Measurements from ENCODE around the gene GPN2. TPM values are rescaled to one million over a fixed set of nuclear protein-coding genes. Genes with fewer than 3 reads are reported as not detected.

Gene GPN2
- polyA plus RNA-seq, 1 donor (not counting 4 experiments of a cell fraction or from before 2014, with no cell fraction given), result 31.9 TPM

DNA sequence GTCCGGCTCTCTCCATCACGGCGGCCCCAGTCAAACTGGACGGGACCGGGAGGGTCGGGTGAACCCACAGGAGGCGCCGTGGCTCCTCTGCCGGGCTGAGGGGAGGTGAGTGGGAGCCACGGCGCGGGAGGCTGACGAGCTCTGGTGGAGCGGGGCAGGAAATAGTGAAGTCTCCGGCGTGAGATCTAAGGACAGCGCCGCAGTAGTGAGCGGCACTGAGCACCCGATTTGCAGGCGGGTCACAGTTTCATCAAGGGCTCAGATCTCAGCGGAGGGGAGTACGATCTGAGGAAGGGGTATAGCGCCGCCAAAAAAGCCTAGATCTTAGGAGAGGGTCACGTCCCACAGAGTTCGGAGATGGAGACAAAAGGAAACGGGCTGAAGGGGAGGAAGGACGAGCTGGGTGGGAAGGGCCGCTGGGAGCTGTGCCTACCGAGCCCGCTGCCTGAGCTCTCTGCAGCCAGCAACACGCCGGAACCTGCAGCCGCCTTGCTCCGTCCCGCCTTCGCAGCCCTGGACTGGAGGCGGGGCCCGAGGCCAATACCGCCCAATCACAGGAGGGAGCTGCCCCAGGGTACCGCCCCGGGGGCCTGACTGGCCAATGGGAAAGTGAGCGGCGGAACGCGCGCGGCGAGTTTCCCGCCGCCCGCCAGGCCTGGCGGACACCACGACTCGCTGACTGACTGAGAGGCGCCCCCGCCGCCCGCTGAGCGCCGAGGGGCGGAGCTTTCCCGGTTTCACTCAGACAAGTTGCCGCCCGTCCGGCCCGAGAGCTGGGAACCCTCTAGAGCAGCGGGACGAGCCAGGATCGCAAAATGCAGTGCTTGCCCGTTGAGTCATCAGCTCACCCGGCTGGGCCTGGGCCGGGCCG lies 25.2 kb downstream of the GPN2 start:
- Histone ChIP-seq H3K4me2 (ENCODE audit: control insufficient read depth, extremely low read depth, insufficient read depth, low read depth, low read length) (peak overlapping the region; percentile 79), H3K9ac (ENCODE audit: control insufficient read depth, extremely low read depth, insufficient read depth, low read length) (peak overlapping the region; percentile 99), H4K20me1 (ENCODE audit: control insufficient read depth, extremely low read depth, insufficient read depth, low read length) (peaks cover 4% of the 10 kb centered on the region), H3K4me3 (ENCODE audit: control insufficient read depth in 2 of 3, extremely low read depth in 1 of 3, insufficient read depth in 2 of 3, low read depth in 1 of 3, low read length in 3 of 3) (peak overlapping the region; percentile 56 to 98 (median 93)), H3K9me1 (ENCODE audit: control insufficient read depth, extremely low read depth, insufficient read depth, low read length) (no peaks in the 10 kb centered on the region), H3K4me1 (ENCODE audit: control insufficient read depth, extremely low read depth, insufficient read depth, low read length) (peaks cover 40% of the 10 kb centered on the region), H3K79me2 (ENCODE audit: control insufficient read depth, insufficient read depth, low read length) (peaks cover 17% of the 10 kb centered on the region), H3K36me3 (ENCODE audit: control insufficient read depth in 2 of 2, extremely low read depth in 1 of 2, insufficient read depth in 2 of 2, low read length in 2 of 2) (peaks cover 1 to 5% of the 10 kb centered on the region in 2 experiments), H3K9me3 (ENCODE audit: control insufficient read depth, low read depth, low read length) (peaks cover 2% of the 10 kb centered on the region), H3K27ac (ENCODE audit: control insufficient read depth, insufficient read depth, low read length) (peak overlapping the region; percentile 100), H2AFZ (ENCODE audit: control insufficient read depth, low read length) (no peak overlapping the region), H3K27me3 (ENCODE audit: control insufficient read depth, extremely low read depth, insufficient read depth, low read length) (no peaks in the 10 kb centered on the region)
- dilution Hi-C loops (cut with MboI; ENCODE audit: extremely low pct_ligation_motif_present, low sequenced_read_pairs), result no loop called here
- no peak for TF ChIP-seq EZH2 (IDR thresholded peaks at IDR 0.05; ENCODE audit: low read length)
- TF ChIP-seq, protein P1, sequence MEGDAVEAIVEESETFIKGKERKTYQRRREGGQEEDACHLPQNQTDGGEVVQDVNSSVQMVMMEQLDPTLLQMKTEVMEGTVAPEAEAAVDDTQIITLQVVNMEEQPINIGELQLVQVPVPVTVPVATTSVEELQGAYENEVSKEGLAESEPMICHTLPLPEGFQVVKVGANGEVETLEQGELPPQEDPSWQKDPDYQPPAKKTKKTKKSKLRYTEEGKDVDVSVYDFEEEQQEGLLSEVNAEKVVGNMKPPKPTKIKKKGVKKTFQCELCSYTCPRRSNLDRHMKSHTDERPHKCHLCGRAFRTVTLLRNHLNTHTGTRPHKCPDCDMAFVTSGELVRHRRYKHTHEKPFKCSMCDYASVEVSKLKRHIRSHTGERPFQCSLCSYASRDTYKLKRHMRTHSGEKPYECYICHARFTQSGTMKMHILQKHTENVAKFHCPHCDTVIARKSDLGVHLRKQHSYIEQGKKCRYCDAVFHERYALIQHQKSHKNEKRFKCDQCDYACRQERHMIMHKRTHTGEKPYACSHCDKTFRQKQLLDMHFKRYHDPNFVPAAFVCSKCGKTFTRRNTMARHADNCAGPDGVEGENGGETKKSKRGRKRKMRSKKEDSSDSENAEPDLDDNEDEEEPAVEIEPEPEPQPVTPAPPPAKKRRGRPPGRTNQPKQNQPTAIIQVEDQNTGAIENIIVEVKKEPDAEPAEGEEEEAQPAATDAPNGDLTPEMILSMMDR (optimal IDR thresholded peaks at IDR 0.05 in 1 of 3, IDR thresholded peaks at IDR 0.05 in 1 of 3, conservative IDR thresholded peaks at IDR 0.05 in 1 of 3; ENCODE audit: extremely low read depth in 1 of 3, insufficient read depth in 2 of 3, low read length in 3 of 3), result peak in 1 of 3 experiments; percentile 3
- FAIRE-seq (no peak), DNase-seq (ENCODE audit: low read depth, low spot score) (no peak)

DNA sequence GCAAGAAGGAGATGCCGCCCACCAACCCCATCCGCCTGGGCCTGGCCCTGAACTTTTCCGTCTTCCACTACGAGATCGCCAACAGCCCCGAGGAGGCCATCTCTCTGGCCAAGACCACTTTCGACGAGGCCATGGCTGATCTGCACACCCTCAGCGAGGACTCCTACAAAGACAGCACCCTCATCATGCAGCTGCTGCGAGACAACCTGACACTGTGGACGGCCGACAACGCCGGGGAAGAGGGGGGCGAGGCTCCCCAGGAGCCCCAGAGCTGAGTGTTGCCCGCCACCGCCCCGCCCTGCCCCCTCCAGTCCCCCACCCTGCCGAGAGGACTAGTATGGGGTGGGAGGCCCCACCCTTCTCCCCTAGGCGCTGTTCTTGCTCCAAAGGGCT lies 26.4 kb downstream of the GPN2 start:
- dilution Hi-C loops (cut with MboI; ENCODE audit: extremely low pct_ligation_motif_present, low sequenced_read_pairs), result no loop called here
- Histone ChIP-seq H3K79me2 (ENCODE audit: control insufficient read depth, insufficient read depth, low read length) (peaks cover 17% of the 10 kb centered on the region), H3K4me1 (ENCODE audit: control insufficient read depth, extremely low read depth, insufficient read depth, low read length) (peaks cover 52% of the 10 kb centered on the region), H3K9me1 (ENCODE audit: control insufficient read depth, extremely low read depth, insufficient read depth, low read length) (no peaks in the 10 kb centered on the region), H3K36me3 (ENCODE audit: control insufficient read depth in 2 of 2, extremely low read depth in 1 of 2, insufficient read depth in 2 of 2, low read length in 2 of 2) (peaks cover 1 to 5% of the 10 kb centered on the region in 2 experiments), H3K9me3 (ENCODE audit: control insufficient read depth, low read depth, low read length) (peaks cover 2% of the 10 kb centered on the region), H3K9ac (ENCODE audit: control insufficient read depth, extremely low read depth, insufficient read depth, low read length) (peak overlapping the region; percentile 99), H3K27ac (ENCODE audit: control insufficient read depth, insufficient read depth, low read length) (peak overlapping the region; percentile 100), H4K20me1 (ENCODE audit: control insufficient read depth, extremely low read depth, insufficient read depth, low read length) (peaks cover 4% of the 10 kb centered on the region), H2AFZ (ENCODE audit: control insufficient read depth, low read length) (no peak overlapping the region), H3K4me2 (ENCODE audit: control insufficient read depth, extremely low read depth, insufficient read depth, low read depth, low read length) (peak overlapping the region; percentile 33), H3K4me3 (ENCODE audit: control insufficient read depth in 2 of 3, extremely low read depth in 1 of 3, insufficient read depth in 2 of 3, low read depth in 1 of 3, low read length in 3 of 3) (peak overlapping the region; percentile 56 to 98 (median 93)), H3K27me3 (ENCODE audit: control insufficient read depth, extremely low read depth, insufficient read depth, low read length) (no peaks in the 10 kb centered on the region)
- TF ChIP-seq, protein P1 (optimal IDR thresholded peaks at IDR 0.05 in 1 of 3, IDR thresholded peaks at IDR 0.05 in 1 of 3, conservative IDR thresholded peaks at IDR 0.05 in 1 of 3; ENCODE audit: extremely low read depth in 1 of 3, insufficient read depth in 2 of 3, low read length in 3 of 3), result no peak
- no peak for TF ChIP-seq EZH2 (IDR thresholded peaks at IDR 0.05; ENCODE audit: low read length)
- DNase-seq (ENCODE audit: low read depth, low spot score) (no peak), FAIRE-seq (no peak)

All from keratinocyte (primary cell).